ENCODE data around the gene MARCO. TPM values are rescaled to one million over a fixed set of nuclear protein-coding genes. Genes with fewer than 3 reads are reported as not detected.

Gene MARCO
- total and polyA plus RNA-seq, 2 of the 8 experiments (the other 6 are each of a cell fraction or from before 2014, with no cell fraction given), result not detected

DNA sequence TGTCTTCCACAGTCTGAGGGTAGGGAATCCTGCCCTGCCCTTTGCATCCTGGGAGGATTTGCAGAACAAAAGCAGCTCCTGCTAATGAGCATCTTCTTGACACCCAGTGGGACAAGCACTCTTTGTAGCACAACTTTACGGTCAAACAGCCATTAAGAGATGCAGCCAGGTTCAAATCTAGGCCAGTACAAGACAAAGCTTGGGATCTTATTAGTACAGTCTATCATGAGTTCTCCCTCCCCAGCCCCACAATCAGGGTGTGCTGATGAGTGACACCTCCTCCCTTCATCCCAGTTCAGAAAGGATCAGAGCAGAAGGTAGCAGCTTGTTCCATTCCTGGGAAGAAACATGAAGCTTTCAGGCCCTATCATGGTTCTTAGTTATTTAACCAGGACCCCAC, 41.9 kb downstream of the MARCO start:
- no peaks in the 10 kb centered on the region for H3K4me1 ChIP-seq (replicated peaks in 1 of 4; ENCODE audit: control insufficient read depth in 3 of 4, insufficient read depth in 4 of 4, low read length in 3 of 4)
- H2BK20ac ChIP-seq (ENCODE audit: low read length), result no peak overlapping the region
- H3K79me2 ChIP-seq (ENCODE audit: control insufficient read depth in 1 of 2, insufficient read depth in 2 of 2, low read length in 2 of 2), result no peaks in the 10 kb centered on the region
- no peaks in the 10 kb centered on the region for H3K36me3 ChIP-seq (ENCODE audit: control insufficient read depth in 2 of 4, insufficient read depth in 4 of 4, low read length in 3 of 4)
- H3K79me1 ChIP-seq (ENCODE audit: low read depth, low read length), result no peaks in the 10 kb centered on the region
- H3K27ac ChIP-seq (ENCODE audit: low read depth, low read length), result no peak overlapping the region
- no peaks in the 10 kb centered on the region for H3K23me2 ChIP-seq (ENCODE audit: low read depth, low read length)
- no peak overlapping the region for H3K14ac ChIP-seq (ENCODE audit: insufficient read length)
- no peak overlapping the region for H3K4me2 ChIP-seq (ENCODE audit: insufficient read depth in 1 of 2, low read depth in 2 of 2, low read length in 2 of 2)
- H3K27me3 ChIP-seq (replicated peaks in 1 of 4; ENCODE audit: control insufficient read depth in 3 of 4, extremely low read depth in 1 of 4, insufficient read depth in 3 of 4, low read length in 3 of 4), result no peaks in the 10 kb centered on the region
- FAIRE-seq (no peak), DNase-seq (ENCODE audit: low read depth in 1 of 2, low spot score in 2 of 2) (no peak)
- ChIA-PET CTCF (ENCODE audit: partially characterized antibody) (interaction anchor here (0.8 to 1.8 kb wide), 5 partner anchors 13 to 102 kb away, joined by 3 to 7 read pairs (median 3); no protein-coding TSS in a partner anchor), POLR2A (ENCODE audit: partially characterized antibody) (no interaction called here)
- H2BK12ac ChIP-seq (ENCODE audit: low read depth, low read length), result no peak overlapping the region
- H3K9me3 ChIP-seq (ENCODE audit: insufficient read depth in 2 of 2, low read depth in 1 of 2, low read length in 1 of 2), result no peaks in the 10 kb centered on the region
- no peak overlapping the region for H3K18ac ChIP-seq (ENCODE audit: extremely low read depth, low read length)
- 90% methylated on average over 1 of the region's 1 CpG; no CpG with 5 or more reads in 1 of the 2 experiments for WGBS, 2 experiments (ENCODE audit: extremely low coverage in 1 of 2, insufficient coverage in 1 of 2, insufficient read length in 1 of 2, insufficient replicate concordance in 2 of 2, low coverage in 1 of 2, low lambda C conversion rate in 2 of 2, missing lambda C conversion rate in 1 of 2)
- H3K9ac ChIP-seq (replicated peaks in 1 of 4; ENCODE audit: extremely low read depth in 1 of 4, low read depth in 3 of 4, low read length in 3 of 4), result no peak overlapping the region
- no peak overlapping the region for H2BK15ac ChIP-seq (ENCODE audit: low read length)
- no peak overlapping the region for H2AFZ ChIP-seq (ENCODE audit: low read length)
- H3K4me3 ChIP-seq (ENCODE audit: extremely low read depth in 1 of 4, insufficient read depth in 2 of 4, low read depth in 3 of 4, low read length in 4 of 4), result no peak overlapping the region
- H2AK5ac ChIP-seq (ENCODE audit: low read depth, low read length), result no peak overlapping the region
- H2BK5ac ChIP-seq (ENCODE audit: low read depth, low read length), result no peak overlapping the region
- no peak overlapping the region for H4K8ac ChIP-seq (ENCODE audit: extremely low read depth, insufficient read depth, low read length)
- H3K23ac ChIP-seq (ENCODE audit: insufficient read length), result no peak overlapping the region
- H4K5ac ChIP-seq (ENCODE audit: insufficient read length, low read depth, low read length), result no peak overlapping the region
- H4K20me1 ChIP-seq (replicated peaks in 1 of 2; ENCODE audit: control insufficient read depth in 1 of 2, insufficient read depth in 2 of 2, low read length in 2 of 2), result no peaks in the 10 kb centered on the region
- no peak overlapping the region for H3K4ac ChIP-seq (replicated peaks; ENCODE audit: insufficient read length, low read depth, low read length)
- no peak overlapping the region for H3K56ac ChIP-seq (replicated peaks; ENCODE audit: insufficient read length, low read depth, low read length)
- H2BK120ac ChIP-seq (replicated peaks; ENCODE audit: low read depth, low read length), result no peak overlapping the region
- H4K91ac ChIP-seq (replicated peaks; ENCODE audit: insufficient read length, low read length), result no peak overlapping the region
- TF ChIP-seq RFX5 (IDR thresholded peaks at IDR 0.05; ENCODE audit: borderline replicate concordance, low read depth, low read length), result no peak
- TF ChIP-seq POLR2AphosphoS5 (IDR thresholded peaks at IDR 0.05; ENCODE audit: low read depth, low read length), result no peak
- no peak for TF ChIP-seq RBBP5 (IDR thresholded peaks at IDR 0.05; ENCODE audit: borderline replicate concordance, low read depth, low read length)
- TF ChIP-seq CEBPB (IDR thresholded peaks at IDR 0.05; ENCODE audit: low read depth, low read length), result no peak
- no peak for TF ChIP-seq SAP30 (IDR thresholded peaks at IDR 0.05; ENCODE audit: insufficient read depth, insufficient replicate concordance, low read length)

All from H1 (cell line).